Parathyroid adenoma (tissue), 2 donors: ENCODE data around the gene USHBP1.

Experiments
- H2AFZ ChIP-seq: fragments of 300-600 bp; sonication (generic); one replicate; pipeline ENCODE4 v1.7.0; 2017; ENCODE audit warnings: antibody characterized with exemption, mild to moderate bottlenecking
- H3K27ac ChIP-seq: fragments of 300-600 bp; sonication (generic); one replicate; pipeline ENCODE4 v1.7.0; 2017
- H3K27me3 ChIP-seq: fragments of 300-600 bp; sonication (generic); one replicate; pipeline ENCODE4 v1.7.0; 2017; ENCODE audit warnings: low read length; ENCODE audit not compliant: control insufficient read depth, insufficient read depth
- H3K36me3 ChIP-seq: fragments of 300-600 bp; sonication (generic); one replicate; pipeline ENCODE4 v1.7.0; 2017; ENCODE audit warnings: low read length; ENCODE audit not compliant: control insufficient read depth, insufficient read depth
- H3K4me1 ChIP-seq: fragments of 300-600 bp; sonication (generic); one replicate; pipeline ENCODE4 v1.7.0; 2017; ENCODE audit warnings: control low read depth
- H3K4me2 ChIP-seq: fragments of 300-600 bp; sonication (generic); one replicate; pipeline ENCODE4 v1.7.0; 2017; ENCODE audit warnings: low read length
- H3K4me3 ChIP-seq: fragments of 300-600 bp; sonication (generic); one replicate; pipeline ENCODE4 v1.7.0; 2017; ENCODE audit warnings: low read depth, low read length
- H3K79me2 ChIP-seq: fragments of 300-600 bp; sonication (generic); one replicate; pipeline ENCODE4 v1.7.0; 2017; ENCODE audit warnings: control low read depth
- H3K9ac ChIP-seq: fragments of 300-600 bp; sonication (generic); one replicate; pipeline ENCODE4 v1.7.0; 2017; ENCODE audit warnings: mild to moderate bottlenecking
- H3K9me3 ChIP-seq: fragments of 300-600 bp; sonication (generic); one replicate; pipeline ENCODE4 v1.7.0; 2017; ENCODE audit warnings: low read length; ENCODE audit not compliant: control insufficient read depth
- CTCF ChIP-seq: fragments of 300-600 bp; sonication (generic); IDR thresholded peaks from one replicate; pipeline ENCODE4 v1.7.0; 2017; ENCODE audit warnings: antibody characterized with exemption, mild to moderate bottlenecking
- donor health status: primary hyperparathyroidism.

USHBP1 gene

GRCh38 chr19:17263712-17264640 lies 569 bp downstream of the USHBP1 start:
- Histone ChIP-seq H3K27ac (peak overlapping the region; percentile 49), H3K9ac (no peak overlapping the region), H3K4me2 (no peak overlapping the region), H2AFZ (no peak overlapping the region), H3K4me3 (no peak overlapping the region), H3K9me3 (no peaks in the 10 kb centered on the region), H3K4me1 (peaks cover 5% of the 10 kb centered on the region), H3K79me2 (no peaks in the 10 kb centered on the region), H3K27me3 (no peaks in the 10 kb centered on the region), H3K36me3 (no peaks in the 10 kb centered on the region)
- TF ChIP-seq CTCF: no peak

DNA sequence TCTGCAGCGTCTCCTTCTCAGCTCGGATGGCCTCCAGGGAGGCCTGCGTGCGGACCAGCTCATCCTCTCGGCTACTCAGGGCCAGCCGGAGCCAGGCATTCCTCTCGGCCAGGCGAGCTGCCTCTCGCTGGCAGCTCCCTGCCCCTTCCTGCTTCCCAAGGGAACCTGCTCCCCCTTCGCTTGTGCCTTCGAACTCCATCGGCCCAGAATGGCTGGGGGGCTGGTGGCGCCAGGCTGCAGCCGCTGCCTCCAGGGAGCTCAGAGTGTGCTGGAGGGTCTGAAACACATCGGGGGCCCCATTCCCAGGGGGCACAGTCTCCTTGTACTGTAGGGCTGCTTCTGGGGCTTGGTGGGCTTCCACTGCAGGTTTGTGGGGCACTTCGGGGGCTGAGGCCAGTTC lies 2.0 kb downstream of the USHBP1 start:
- Histone ChIP-seq H3K27me3 (no peaks in the 10 kb centered on the region), H3K27ac (no peak overlapping the region), H3K79me2 (no peaks in the 10 kb centered on the region), H3K4me3 (no peak overlapping the region), H3K4me1 (no peaks in the 10 kb centered on the region), H3K9ac (no peak overlapping the region), H3K9me3 (no peaks in the 10 kb centered on the region), H3K36me3 (no peaks in the 10 kb centered on the region), H2AFZ (no peak overlapping the region), H3K4me2 (no peak overlapping the region)
- no peak for TF ChIP-seq CTCF

GRCh38 chr19:17260842-17261325 lies 3.7 kb downstream of the USHBP1 start:
- Histone ChIP-seq H3K4me3 (no peak overlapping the region), H3K9ac (no peak overlapping the region), H3K36me3 (no peaks in the 10 kb centered on the region), H3K4me1 (no peaks in the 10 kb centered on the region), H3K4me2 (no peak overlapping the region), H3K27ac (no peak overlapping the region), H3K27me3 (no peaks in the 10 kb centered on the region), H3K9me3 (no peaks in the 10 kb centered on the region), H2AFZ (peak overlapping the region; percentile 79), H3K79me2 (no peaks in the 10 kb centered on the region)
- peak; percentile 94 for TF ChIP-seq CTCF

DNA sequence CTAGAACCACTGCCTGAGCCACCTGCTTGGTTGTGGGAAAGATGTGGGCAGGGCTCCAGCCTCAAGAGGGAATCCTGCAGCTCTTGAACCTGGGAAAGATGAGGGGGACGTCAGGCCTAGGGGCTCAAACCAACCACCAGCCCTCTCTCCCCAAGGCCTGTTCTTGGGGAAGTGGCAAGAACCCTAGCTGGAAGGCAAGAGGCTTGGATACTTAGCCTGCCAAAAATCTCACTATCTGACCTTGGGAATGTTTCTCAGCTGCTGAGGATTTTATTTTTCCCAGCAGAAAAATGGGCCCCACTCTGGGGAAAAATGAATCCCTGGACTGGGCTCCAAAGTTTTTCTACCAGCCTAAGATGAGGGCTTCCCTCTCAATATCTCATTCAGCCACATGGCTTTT lies 4.6 kb downstream of the USHBP1 start:
- no peak overlapping the region for H2AFZ ChIP-seq
- no peak overlapping the region for H3K4me3 ChIP-seq
- no peak for TF ChIP-seq CTCF
- no peaks in the 10 kb centered on the region for H3K27me3 ChIP-seq
- H3K9ac ChIP-seq: no peak overlapping the region
- H3K9me3 ChIP-seq: no peaks in the 10 kb centered on the region
- H3K4me1 ChIP-seq: no peaks in the 10 kb centered on the region
- H3K4me2 ChIP-seq: no peak overlapping the region
- no peak overlapping the region for H3K27ac ChIP-seq
- H3K36me3 ChIP-seq: no peaks in the 10 kb centered on the region
- no peaks in the 10 kb centered on the region for H3K79me2 ChIP-seq
